ENCODE results near the gene RAB18.
"Not testable (repeated sequence)": the region's sequence is repeated elsewhere in the genome, so short reads cannot be mapped to it uniquely, and the experiment has no call there.

The RAB18 gene

GRCh38 chr10:27504007-27504807, at the start of gene RAB18:
RAB18 (plus strand) TSS chr10:27504304; CDS start chr10:27504370, 66 bp downstream.
- DNase-seq, result peak; percentile 97

GRCh38 chr10:27454837-27455236, 49.3 kb upstream of the RAB18 start:
- no peak for DNase-seq

GRCh38 chr10:27457261-27457945, 46.7 kb upstream of the RAB18 start:
- DNase-seq, result no peak

GRCh38 chr10:27457966-27458365, 46.1 kb upstream of the RAB18 start:
- DNase-seq, result no peak

GRCh38 chr10:27461312-27461711, 42.8 kb upstream of the RAB18 start:
- no peak for DNase-seq

GRCh38 chr10:27463961-27464360, 40.1 kb upstream of the RAB18 start:
- no peak for DNase-seq

GRCh38 chr10:27464993-27465392, 39.1 kb upstream of the RAB18 start:
- no peak for DNase-seq

GRCh38 chr10:27465596-27465995, 38.5 kb upstream of the RAB18 start:
- not testable (repeated sequence) for DNase-seq

GRCh38 chr10:27470885-27471284, 33.2 kb upstream of the RAB18 start:
- no peak for DNase-seq

- no peak for DNase-seq
Measured at GRCh38 chr10:27474741-27475140, 29.4 kb upstream of the RAB18 start.

- no peak for DNase-seq
Measured at GRCh38 chr10:27479016-27479415, 25.1 kb upstream of the RAB18 start.

GRCh38 chr10:27481486-27481885, 22.6 kb upstream of the RAB18 start:
- no peak for DNase-seq

- DNase-seq, result no peak
Measured at GRCh38 chr10:27482984-27483956, 20.8 kb upstream of the RAB18 start.

- no peak for DNase-seq
Measured at GRCh38 chr10:27485368-27485767, 18.7 kb upstream of the RAB18 start.

- no peak for DNase-seq
Measured at GRCh38 chr10:27485986-27486385, 18.1 kb upstream of the RAB18 start.

- DNase-seq, result no peak
Measured at GRCh38 chr10:27490807-27491206, 13.3 kb upstream of the RAB18 start.

- DNase-seq, result no peak
Measured at GRCh38 chr10:27494116-27494805, 9.8 kb upstream of the RAB18 start.

- DNase-seq, result no peak
Measured at GRCh38 chr10:27496137-27496536, 8.0 kb upstream of the RAB18 start.

- DNase-seq, result no peak
Measured at GRCh38 chr10:27500096-27500495, 4.0 kb upstream of the RAB18 start.

- no peak for DNase-seq
Measured at GRCh38 chr10:27500886-27501285, 3.2 kb upstream of the RAB18 start.

GRCh38 chr10:27503498-27504006, 552 bp upstream of the RAB18 start:
- DNase-seq, result no peak

GRCh38 chr10:27504808-27505460, 830 bp downstream of the RAB18 start:
- no peak for DNase-seq
